Heart left ventricle (tissue), 16 donors: ENCODE results near the gene ASB6. TPM values are rescaled to one million over a fixed set of nuclear protein-coding genes. Genes with fewer than 3 reads are reported as not detected.

ENCODE experiments used
- ATAC-seq, 4 donors: fragments of 200-7000 bp; cut with Tn5 transposase; one replicate each; pipeline ENCODE4 v1.9.1; 2020 to 2022; ENCODE audit warnings: moderate library complexity in 4 of 4, mild to moderate bottlenecking in 3 of 4, moderate number of reproducible peaks in 1 of 4
- DNase-seq, 5 donors: peaks; one replicate each; pipeline ENCODE4 v3.0.0-alpha.2; 2020
- H3K27ac ChIP-seq, 12 donors: fragments of 200-600 bp; sonication (generic) in 4 of 12; one replicate each; pipeline versions ENCODE4 v1.5.0 to v1.8.0; 2016 to 2022; ENCODE audit warnings: mild to moderate bottlenecking in 2 of 12
- H3K27me3 ChIP-seq, 9 donors: fragments of 200-600 bp; sonication (generic) in 2 of 9; one replicate each; pipeline versions ENCODE4 v1.5.1 to v1.8.0; 2016 to 2022; ENCODE audit warnings: mild to moderate bottlenecking in 3 of 9
- H3K36me3 ChIP-seq, 9 donors: fragments of 200-600 bp; sonication (generic) in 2 of 9; one replicate each; pipeline versions ENCODE4 v1.5.0 to v1.8.0; 2018 to 2022; ENCODE audit warnings: mild to moderate bottlenecking in 2 of 9
- H3K4me1 ChIP-seq, 12 donors: fragments of 200-600 bp; sonication (generic) in 4 of 12; one replicate each; pipeline versions ENCODE4 v1.5.0 to v1.8.0; 2016 to 2022; ENCODE audit warnings: mild to moderate bottlenecking in 3 of 12
- H3K4me3 ChIP-seq, 12 donors: fragments of 200-600 bp; sonication (generic) in 4 of 12; one replicate each; pipeline versions ENCODE4 v1.5.0 to v1.8.0; 2017 to 2022; ENCODE audit warnings: mild to moderate bottlenecking in 9 of 12, moderate library complexity in 4 of 12
- H3K9me3 ChIP-seq, 12 donors: fragments of 200-600 bp; sonication (generic) in 4 of 12; one replicate each; pipeline versions ENCODE4 v1.5.0 to v1.8.0; 2016 to 2022; ENCODE audit warnings: mild to moderate bottlenecking in 1 of 12
- CTCF ChIP-seq, 12 donors: fragments of 200-600 bp; sonication (generic) in 4 of 12; IDR thresholded peaks; one replicate each; pipeline versions ENCODE4 v1.5.0 to v1.8.0; 2018 to 2022; ENCODE audit warnings: antibody characterized with exemption in 12 of 12, mild to moderate bottlenecking in 5 of 12
- POLR2A ChIP-seq, 2 donors: fragments of 450-650 bp; IDR thresholded peaks; one replicate each; pipeline ENCODE4 v1.6.1; 2017; ENCODE audit warnings: antibody characterized with exemption in 2 of 2, mild to moderate bottlenecking in 2 of 2, moderate library complexity in 2 of 2
- WGBS, 4 donors: extraction: QIAGEN DNeasy Blood & Tissue Kit in 2 of 4; methylation state at CpG; one replicate each; pipeline versions ENCODE4 v1.1.5 to v1.1.7; 2013 to 2018; 5-methylcytosine and 5-hydroxymethylcytosine counted together
- intact Hi-C, 10 donors: fragments of 100-400 bp; cut with DNase I; formaldehyde crosslinking; loops; one replicate each; pipeline versions ENCODE4 v1.11.1 to v1.14.2; 2022
- polyA plus RNA-seq, 2 donors: library from polyadenylated mRNA; stranded (reverse); fragments of 200-250 nt; gene quantifications; one replicate each; pipeline ENCODE4 v1.2.3, GENCODE V29; 2013
- total RNA-seq, 9 donors: library from RNA; depleted of rRNA in 2 of 9; stranded (reverse); fragments of >200 nt in 2 of 9; fragmentation: NEBNext Ultra II Directional in 3 of 9; extraction: Animal tissue kit (Norgen Biotek cat#: 25700) in 3 of 9; gene quantifications; one replicate each; pipeline versions ENCODE4 v1.1.0 to v1.2.4, GENCODE V29; 2016 to 2023
- donor health status: ischemic (EF 13 %, LVEDD 7.1; RV severe dilation, severe dysfunction).
- donor health status: healthy with polysubstance abuse.
- donor health status: DM: no; HTN: yes; CAD: no.
- donor health status: DM: no; HTN: no; CAD: no.
- donor health status: ischemic (EF 25% LVEDD 6.9; RV normal size, moderate dysfunction).
- donor health status: ischemic (EF 25% LVEDD 5.7; RV mildly dilated, moderate dysfunction).
- donor health status: healthy.
- donor health status: DM: yes; HTN: yes; CAD: no.
- donor health status: ischemic (EF 35%, LVEDD 5.7; RV mildly dilated, moderate dysfunction).
- donor health status: nonischemic (EF 11% LVEDD 7.7; RV severe dilation, severe dysfunction).
- donor health status: DM: yes; HTN: yes; CAD: no.
- donor health status: PGD.
- donor health status: ischemic (EF 29% LVEDD 5.4; RV normal size, mild dysfunction).
- donor health status: nonischemic (EF 23%, LVEDD 6.1; RV moderate dilation, normal function).

The ASB6 gene
- total and polyA plus RNA-seq, 11 donors: 7.5 to 22.5 (median 10.3) TPM

GRCh38 chr9:129673602-129674001 is 31.7 kb upstream of the ASB6 start:
- TF ChIP-seq POLR2A (IDR thresholded peaks at IDR 0.05): no peak
- TF ChIP-seq CTCF (IDR thresholded peaks at IDR 0.05): no peak
- Histone ChIP-seq H3K9me3 (no peaks in the 10 kb centered on the region), H3K36me3 (no peaks in the 10 kb centered on the region), H3K27me3 (peaks cover 0 to 11% (median 0%) of the 10 kb centered on the region in 9 donors), H3K4me1 (no peaks in the 10 kb centered on the region), H3K4me3 (no peak overlapping the region), H3K27ac (no peak overlapping the region)
- no peak for ATAC-seq
- DNase-seq: no peak
- WGBS, 4 donors: 70 to 80% (median 73%) methylated on average over 8 to 12 of the region's 12 CpGs
- intact Hi-C loops: no loop called here

DNA sequence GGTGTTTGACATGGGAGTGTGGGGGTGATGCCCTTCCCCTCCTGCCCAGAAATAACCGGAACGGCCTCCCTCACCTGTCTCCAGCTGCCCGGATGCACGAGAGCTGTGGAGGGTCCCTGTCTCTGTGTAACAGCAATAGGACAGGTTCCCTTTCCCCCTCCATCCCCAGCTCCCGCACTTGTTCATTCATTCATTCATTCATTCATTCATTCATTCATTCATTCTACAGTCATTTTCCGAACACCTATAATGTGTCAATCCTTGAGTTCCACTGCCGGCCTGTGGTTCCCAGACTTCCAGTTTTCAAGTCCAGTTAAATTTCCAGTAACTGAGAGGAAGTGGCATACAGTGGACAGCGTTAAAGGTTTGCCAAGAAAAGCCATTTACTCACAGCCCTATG is 30.8 kb upstream of the ASB6 start:
- DNase-seq: no peak
- WGBS, 4 donors: 83 to 89% (median 85%) methylated on average over 8 of the region's 8 CpGs
- no peak for ATAC-seq
- intact Hi-C loops: no loop called here
- Histone ChIP-seq H3K4me3 (no peak overlapping the region), H3K27me3 (peaks cover 0 to 9% (median 0%) of the 10 kb centered on the region in 9 donors), H3K4me1 (no peaks in the 10 kb centered on the region), H3K36me3 (no peaks in the 10 kb centered on the region), H3K9me3 (no peaks in the 10 kb centered on the region), H3K27ac (no peak overlapping the region)
- TF ChIP-seq CTCF (IDR thresholded peaks at IDR 0.05): no peak
- TF ChIP-seq POLR2A (IDR thresholded peaks at IDR 0.05): no peak

DNA sequence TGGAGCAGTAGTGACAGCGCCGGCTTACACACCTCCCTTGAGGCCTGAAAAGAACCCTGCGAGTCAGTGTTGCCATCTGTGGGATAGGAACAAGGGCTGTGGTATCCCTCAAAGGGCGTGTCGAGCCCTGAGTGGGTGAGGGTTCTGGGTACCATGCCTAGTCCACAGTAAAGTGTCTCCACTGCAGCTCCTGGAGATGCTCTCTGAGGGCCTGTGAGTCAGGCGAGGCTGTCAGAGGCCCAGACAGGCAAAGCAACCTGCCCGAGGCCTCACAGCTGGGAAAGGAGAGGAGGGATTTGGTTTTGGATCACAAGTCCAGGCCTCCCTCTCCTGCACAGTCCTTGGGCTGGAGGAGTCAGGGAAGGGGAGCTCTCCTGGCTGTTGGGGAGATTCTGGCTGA is 29.6 kb upstream of the ASB6 start:
- Histone ChIP-seq H3K4me1 (peaks cover 0 to 2% (median 0%) of the 10 kb centered on the region in 12 donors), H3K36me3 (no peaks in the 10 kb centered on the region), H3K27me3 (peaks cover 0 to 16% (median 6%) of the 10 kb centered on the region in 9 donors), H3K9me3 (no peaks in the 10 kb centered on the region), H3K27ac (no peak overlapping the region), H3K4me3 (no peak overlapping the region)
- no peak for DNase-seq
- no peak for TF ChIP-seq POLR2A (IDR thresholded peaks at IDR 0.05)
- no peak for TF ChIP-seq CTCF (IDR thresholded peaks at IDR 0.05)
- ATAC-seq: no peak
- WGBS, 4 donors: 81 to 85% (median 82%) methylated on average over 7 of the region's 7 CpGs
- intact Hi-C loops: no loop called here

- intact Hi-C loops: no loop called here
- peaks cover 2 to 21% (median 10%) of the 10 kb centered on the region in 9 donors for H3K27me3 ChIP-seq
- 82 to 91% (median 85%) methylated on average over 9 of the region's 9 CpGs for WGBS, 4 donors
- H3K27ac ChIP-seq: no peak overlapping the region
- no peaks in the 10 kb centered on the region for H3K9me3 ChIP-seq
- DNase-seq: no peak
- H3K4me1 ChIP-seq: peaks cover 0 to 5% (median 0%) of the 10 kb centered on the region in 12 donors
- no peak overlapping the region for H3K4me3 ChIP-seq
- ATAC-seq: no peak
- no peak for TF ChIP-seq POLR2A (IDR thresholded peaks at IDR 0.05)
- TF ChIP-seq CTCF (IDR thresholded peaks at IDR 0.05): no peak
- no peaks in the 10 kb centered on the region for H3K36me3 ChIP-seq
Observed at GRCh38 chr9:129671065-129671464, 29.1 kb upstream of the ASB6 start.
